Lower lobe of right lung (tissue), 2 donors: Measurements from ENCODE around the gene CRTC3. TPM values are rescaled to one million over a fixed set of nuclear protein-coding genes. Genes with fewer than 3 reads are reported as not detected.

ENCODE experiments used
- ATAC-seq, 2 donors: fragments of 200-7000 bp; cut with Tn5 transposase; one replicate each; pipeline ENCODE4 v1.9.1; 2020 to 2022; ENCODE audit warnings: mild to moderate bottlenecking in 2 of 2, moderate library complexity in 2 of 2
- DNase-seq: peaks from one replicate; pipeline ENCODE4 v3.0.0-alpha.2; 2020
- H3K27ac ChIP-seq: fragments of 200-600 bp; one replicate; pipeline ENCODE4 v1.8.0; 2022
- H3K27me3 ChIP-seq: fragments of 200-600 bp; one replicate; pipeline ENCODE4 v1.8.0; 2022; ENCODE audit warnings: low read depth
- H3K36me3 ChIP-seq: fragments of 200-600 bp; one replicate; pipeline ENCODE4 v1.8.0; 2022; ENCODE audit warnings: mild to moderate bottlenecking
- H3K4me1 ChIP-seq: fragments of 200-600 bp; one replicate; pipeline ENCODE4 v1.8.0; 2022
- H3K4me3 ChIP-seq: fragments of 200-600 bp; one replicate; pipeline ENCODE4 v1.8.0; 2022; ENCODE audit warnings: mild to moderate bottlenecking
- H3K9me3 ChIP-seq: fragments of 200-600 bp; one replicate; pipeline ENCODE4 v1.8.0; 2022
- CTCF ChIP-seq: fragments of 200-600 bp; IDR thresholded peaks from one replicate; pipeline ENCODE4 v1.8.0; 2022; ENCODE audit warnings: antibody characterized with exemption, mild to moderate bottlenecking
- intact Hi-C: fragments of 100-400 bp; cut with DNase I; formaldehyde crosslinking; loops from one replicate; pipeline ENCODE4 v1.11.0; 2022
- total RNA-seq: library from RNA; stranded (reverse); fragmentation: NEBNext Ultra II Directional; extraction: Animal tissue kit (Norgen Biotek cat#: 25700); gene quantifications from one replicate; pipeline ENCODE4 v1.2.1, GENCODE V29; 2021
- donor health status: DM: no; HTN: yes; CAD: no; lungs with severe emphysema.

The CRTC3 gene
- total RNA-seq, 1 donor from 2014 or later: 40.6 TPM

- Histone ChIP-seq H3K27me3 (no peaks in the 10 kb centered on the region), H3K9me3 (no peaks in the 10 kb centered on the region), H3K27ac (no peak overlapping the region), H3K4me3 (no peak overlapping the region), H3K4me1 (peaks cover 20% of the 10 kb centered on the region), H3K36me3 (no peaks in the 10 kb centered on the region)
- no peak for DNase-seq
- no peak for ATAC-seq
- intact Hi-C loops: no loop called here
- no peak for TF ChIP-seq CTCF
These were observed 57.2 kb downstream of the CRTC3 start for GRCh38 chr15:90586948-90587347.

GRCh38 chr15:90588427-90588826 lies 58.7 kb downstream of the CRTC3 start:
- intact Hi-C loops: no loop called here
- Histone ChIP-seq H3K27ac (no peak overlapping the region), H3K4me3 (no peak overlapping the region), H3K4me1 (peaks cover 27% of the 10 kb centered on the region), H3K36me3 (no peaks in the 10 kb centered on the region), H3K9me3 (no peaks in the 10 kb centered on the region), H3K27me3 (no peaks in the 10 kb centered on the region)
- ATAC-seq (no peak), DNase-seq (no peak)
- no peak for TF ChIP-seq CTCF

GRCh38 chr15:90591524-90591923 lies 61.8 kb downstream of the CRTC3 start:
- peaks cover 51% of the 10 kb centered on the region for H3K4me1 ChIP-seq
- no peaks in the 10 kb centered on the region for H3K27me3 ChIP-seq
- H3K4me3 ChIP-seq: no peak overlapping the region
- no peak for DNase-seq
- H3K36me3 ChIP-seq: no peaks in the 10 kb centered on the region
- intact Hi-C loops: no loop called here
- no peak for TF ChIP-seq CTCF
- H3K27ac ChIP-seq: no peak overlapping the region
- no peaks in the 10 kb centered on the region for H3K9me3 ChIP-seq
- no peak for ATAC-seq

- H3K27ac ChIP-seq: no peak overlapping the region
- no peaks in the 10 kb centered on the region for H3K36me3 ChIP-seq
- DNase-seq (no peak), ATAC-seq (no peak)
- TF ChIP-seq CTCF: no peak
- H3K9me3 ChIP-seq: no peaks in the 10 kb centered on the region
- H3K27me3 ChIP-seq: no peaks in the 10 kb centered on the region
- intact Hi-C loops: no loop called here
- peaks cover 58% of the 10 kb centered on the region for H3K4me1 ChIP-seq
- H3K4me3 ChIP-seq: no peak overlapping the region
These were observed 62.6 kb downstream of the CRTC3 start for GRCh38 chr15:90592131-90592881.

- DNase-seq (no peak), ATAC-seq (no peak)
- H3K27me3 ChIP-seq: no peaks in the 10 kb centered on the region
- peaks cover 72% of the 10 kb centered on the region for H3K4me1 ChIP-seq
- intact Hi-C loops: no loop called here
- peak overlapping the region; percentile 83 for H3K27ac ChIP-seq
- no peak overlapping the region for H3K4me3 ChIP-seq
- no peaks in the 10 kb centered on the region for H3K9me3 ChIP-seq
- H3K36me3 ChIP-seq: no peaks in the 10 kb centered on the region
- no peak for TF ChIP-seq CTCF
These were observed 63.9 kb downstream of the CRTC3 start for GRCh38 chr15:90593499-90594158.
